Activated CD4-positive, alpha-beta T cell treated with anti-CD3 and anti-CD28 coated beads, Interleukin-2, amount 50 U/mL, for 24 hours (primary cell): ENCODE results near the gene SLC1A1.

Source experiments
- DNase-seq, 2 donors: peaks; one replicate each; pipeline ENCODE4 v3.0.0-alpha.2; 2020; ENCODE audit warnings: low read depth in 1 of 2, low spot score in 1 of 2

SLC1A1 gene

DNA sequence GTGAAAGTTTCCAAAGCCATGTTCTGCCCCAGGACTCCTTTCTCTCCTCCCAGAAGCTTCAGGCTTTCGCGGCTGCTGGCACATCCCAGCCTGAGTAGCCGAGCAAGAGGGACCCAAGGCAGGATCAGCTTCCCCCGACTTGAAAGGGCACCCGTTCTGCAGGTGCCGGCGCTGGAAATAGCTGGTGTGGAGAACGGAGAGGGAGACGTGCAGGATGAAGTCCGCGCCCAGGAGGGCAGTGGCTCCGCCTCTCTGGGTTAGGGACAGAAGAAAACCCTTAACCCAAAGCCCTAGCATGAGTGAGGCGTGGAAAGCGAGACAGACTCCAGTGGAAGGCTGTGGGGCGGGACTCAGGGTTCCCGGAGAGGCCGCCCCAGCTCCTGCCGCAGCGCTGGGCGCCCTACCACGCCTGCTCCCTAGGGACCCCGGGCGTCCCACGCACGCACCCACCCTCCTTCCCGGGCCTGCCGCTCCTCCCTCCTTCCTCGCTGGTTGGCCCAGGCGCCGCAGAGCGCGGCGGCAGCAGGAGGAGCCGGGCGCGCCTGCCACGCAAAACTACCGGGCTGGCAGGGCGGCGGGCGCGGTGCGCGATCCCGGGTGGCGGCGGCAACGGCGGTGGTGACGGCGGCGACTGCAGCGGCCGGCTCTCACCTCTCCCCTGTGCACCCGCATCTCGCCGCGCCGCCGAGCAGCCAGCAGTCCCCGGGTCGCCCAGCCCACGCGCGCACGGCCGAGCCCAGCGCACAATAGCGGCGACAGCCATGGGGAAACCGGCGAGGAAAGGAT, at the start of gene SLC1A1:
TSS of gene SLC1A1 (plus strand) at position 550 of the 786 bp plus-strand sequence. CDS start at position 762, 212 bp downstream.
- no peak for DNase-seq

DNA sequence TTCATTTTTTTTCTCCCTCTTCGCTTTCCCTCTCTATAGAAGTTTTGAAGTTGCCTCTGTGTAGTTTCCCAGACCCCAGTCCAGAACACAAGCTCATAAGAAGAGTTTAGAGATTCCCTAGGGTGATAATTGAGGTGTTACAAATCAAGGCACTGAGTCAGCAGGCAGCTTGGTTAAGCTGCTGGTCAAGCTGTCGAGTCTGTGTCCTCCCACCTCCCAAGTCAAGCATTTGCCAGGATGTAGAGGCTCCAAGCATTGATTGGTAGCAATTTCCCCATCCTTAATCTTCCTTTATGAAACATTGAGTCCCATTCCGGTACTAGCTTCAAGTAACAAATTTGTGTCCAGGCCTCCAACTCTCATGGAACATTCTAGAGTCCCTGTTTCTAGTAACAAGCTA, 47.5 kb upstream of the SLC1A1 start:
- no peak for DNase-seq

DNA sequence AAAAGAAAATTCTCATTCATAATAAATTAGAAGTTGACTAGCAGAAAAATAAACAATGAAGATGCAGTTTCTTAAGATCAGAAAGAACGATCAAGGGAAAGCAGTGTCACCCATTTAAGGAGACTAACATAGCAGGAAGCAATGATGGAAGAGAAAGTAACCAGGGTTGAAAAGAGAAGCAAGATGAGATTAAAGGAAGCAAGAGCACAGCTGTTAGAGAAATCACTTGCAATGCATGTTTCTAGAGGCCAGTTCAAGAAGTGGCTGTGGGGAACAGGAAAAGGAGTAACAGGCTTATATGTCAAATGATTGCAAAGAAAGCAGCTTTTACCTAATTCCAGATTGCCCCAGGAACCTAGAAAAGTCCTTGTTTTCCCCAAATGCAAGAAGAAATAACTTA, 46.8 kb upstream of the SLC1A1 start:
- DNase-seq = no peak

DNA sequence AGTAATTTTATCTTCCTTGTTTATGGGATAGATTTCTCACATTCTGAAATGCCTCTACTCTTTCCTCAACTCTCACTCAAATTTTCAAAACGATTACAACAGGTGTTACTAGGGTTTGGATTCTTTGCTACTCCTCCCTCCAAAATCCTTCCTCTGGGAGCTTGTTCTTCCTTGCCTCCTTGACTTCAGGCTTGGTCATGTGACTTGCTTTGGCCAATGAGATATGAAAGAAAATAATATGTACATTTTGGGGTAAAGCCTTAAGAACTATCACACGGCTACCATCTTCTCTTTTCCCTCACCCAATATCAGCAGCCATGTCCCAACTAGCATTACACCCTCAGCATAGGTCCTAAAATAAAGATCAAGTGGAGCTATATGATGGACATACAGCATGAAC, 28.8 kb upstream of the SLC1A1 start:
- no peak for DNase-seq

DNA sequence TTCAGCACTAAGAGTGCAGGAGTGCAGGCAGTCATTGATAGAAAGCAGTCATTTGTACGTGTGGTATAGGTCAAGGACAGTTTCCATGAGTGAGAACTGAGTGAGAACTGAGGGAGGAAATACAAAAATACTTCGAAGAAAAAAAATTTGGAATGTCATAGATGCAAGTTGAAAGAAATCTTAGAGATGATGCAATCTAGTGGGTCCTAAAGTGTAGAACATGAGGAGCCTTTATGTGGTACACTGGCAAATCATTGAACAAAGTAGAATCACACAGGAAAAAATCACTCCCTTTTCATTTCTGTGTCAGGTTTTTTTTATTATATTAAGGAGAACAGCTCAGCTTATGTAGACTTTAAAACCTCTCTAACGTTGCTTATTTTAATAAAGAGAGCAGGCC, 26.4 kb upstream of the SLC1A1 start:
- DNase-seq = no peak

DNA sequence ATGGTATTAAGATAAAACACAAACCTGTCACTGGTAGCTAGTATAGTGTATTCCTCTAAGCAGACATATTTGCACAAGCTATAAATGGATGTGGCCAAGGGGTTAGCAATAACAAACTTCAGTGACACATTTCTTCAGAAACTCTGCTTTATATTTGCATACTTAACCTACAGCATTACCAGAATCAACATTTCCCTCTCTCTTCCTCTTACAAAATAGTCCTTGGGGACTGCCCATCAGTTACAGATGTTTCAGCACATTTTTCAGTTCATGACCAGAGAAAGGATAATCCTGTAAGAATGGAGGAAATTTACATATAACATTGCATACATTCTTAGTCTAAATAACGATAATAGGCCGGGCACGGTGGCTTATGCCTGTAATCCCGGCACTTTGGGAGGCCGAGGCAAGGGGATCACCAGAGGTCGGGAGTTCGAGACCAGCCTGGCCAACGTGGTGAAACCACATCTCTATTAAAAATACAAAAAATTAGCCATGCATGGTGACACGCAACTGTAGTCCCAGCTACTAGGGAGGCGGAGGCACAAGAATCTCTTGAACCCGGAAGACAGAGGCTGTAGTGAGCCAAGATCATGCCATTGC, 25.3 kb upstream of the SLC1A1 start:
- no peak for DNase-seq

DNA sequence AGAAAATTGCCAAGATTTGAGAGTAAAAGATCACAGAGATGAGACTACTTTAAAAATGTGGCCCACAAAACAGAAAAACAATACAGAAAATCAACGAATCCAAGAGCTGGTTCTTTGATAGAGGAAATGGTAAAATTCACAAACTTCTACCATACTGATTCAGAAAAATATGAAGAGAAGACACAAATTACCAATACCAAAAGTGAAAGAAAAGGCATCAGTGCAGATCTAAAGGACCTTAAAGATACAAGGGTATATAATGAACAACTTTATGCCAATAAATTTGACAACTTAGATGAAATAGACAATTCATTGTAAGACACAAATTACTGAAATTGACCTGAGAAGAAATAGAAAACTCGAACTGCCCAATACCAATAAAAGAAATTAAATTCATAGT, 24.4 kb upstream of the SLC1A1 start:
- DNase-seq = no peak

DNA sequence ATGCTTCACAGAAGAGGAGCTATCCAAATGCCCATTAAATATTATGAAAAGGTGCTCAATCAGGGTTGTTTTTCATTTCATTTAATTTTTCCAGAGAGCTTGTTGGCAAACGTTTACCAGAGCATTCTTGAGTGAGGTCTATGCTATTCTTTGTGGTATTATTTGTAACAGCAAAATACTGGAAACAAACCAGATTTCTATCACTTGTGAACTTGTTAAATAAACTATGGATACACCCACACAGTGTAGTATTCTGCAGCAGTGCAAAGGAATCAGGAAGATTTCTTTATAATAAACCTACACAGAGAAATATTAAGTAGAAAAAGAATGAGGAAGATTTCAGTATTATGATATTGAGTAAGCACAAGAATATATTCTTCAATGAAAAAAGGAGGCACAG, 15.0 kb upstream of the SLC1A1 start:
- no peak for DNase-seq

DNA sequence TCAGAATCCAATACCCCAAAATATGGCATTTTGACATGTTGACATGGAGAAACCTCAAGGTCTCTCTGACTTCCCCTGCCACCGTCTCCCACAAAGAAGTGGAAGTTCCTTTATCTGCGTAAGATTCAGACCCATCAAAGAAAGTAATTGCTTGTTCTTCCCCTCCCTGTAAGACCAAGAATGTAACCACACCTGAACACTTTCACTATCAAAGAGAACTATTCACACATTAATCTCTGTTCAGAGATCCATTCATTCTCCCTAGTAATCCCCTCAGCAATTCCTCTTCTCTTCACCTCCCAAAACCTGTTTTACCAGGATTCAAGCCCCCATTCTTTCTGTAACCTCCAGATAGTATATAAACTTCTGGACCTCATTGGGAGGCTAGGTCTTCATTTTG, 4.1 kb upstream of the SLC1A1 start:
- DNase-seq = no peak

DNA sequence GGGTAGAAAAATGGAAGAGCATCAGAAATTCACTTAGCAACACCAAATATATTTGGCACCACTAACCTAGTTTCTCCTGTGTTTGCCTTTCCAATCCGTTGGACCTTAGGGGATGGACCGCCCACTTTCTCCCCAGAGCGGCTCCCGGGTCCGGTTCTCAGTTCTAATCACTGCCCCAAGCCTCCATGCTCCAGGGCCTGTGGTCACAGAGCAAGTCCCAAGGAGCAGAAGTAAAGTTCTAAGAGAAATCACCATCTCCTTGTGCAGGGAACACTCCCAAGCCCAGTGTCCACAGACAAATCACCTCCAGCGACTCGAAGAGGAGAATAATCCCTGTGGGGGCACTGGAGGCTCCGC, 728 bp upstream of the SLC1A1 start:
- no peak for DNase-seq

DNA sequence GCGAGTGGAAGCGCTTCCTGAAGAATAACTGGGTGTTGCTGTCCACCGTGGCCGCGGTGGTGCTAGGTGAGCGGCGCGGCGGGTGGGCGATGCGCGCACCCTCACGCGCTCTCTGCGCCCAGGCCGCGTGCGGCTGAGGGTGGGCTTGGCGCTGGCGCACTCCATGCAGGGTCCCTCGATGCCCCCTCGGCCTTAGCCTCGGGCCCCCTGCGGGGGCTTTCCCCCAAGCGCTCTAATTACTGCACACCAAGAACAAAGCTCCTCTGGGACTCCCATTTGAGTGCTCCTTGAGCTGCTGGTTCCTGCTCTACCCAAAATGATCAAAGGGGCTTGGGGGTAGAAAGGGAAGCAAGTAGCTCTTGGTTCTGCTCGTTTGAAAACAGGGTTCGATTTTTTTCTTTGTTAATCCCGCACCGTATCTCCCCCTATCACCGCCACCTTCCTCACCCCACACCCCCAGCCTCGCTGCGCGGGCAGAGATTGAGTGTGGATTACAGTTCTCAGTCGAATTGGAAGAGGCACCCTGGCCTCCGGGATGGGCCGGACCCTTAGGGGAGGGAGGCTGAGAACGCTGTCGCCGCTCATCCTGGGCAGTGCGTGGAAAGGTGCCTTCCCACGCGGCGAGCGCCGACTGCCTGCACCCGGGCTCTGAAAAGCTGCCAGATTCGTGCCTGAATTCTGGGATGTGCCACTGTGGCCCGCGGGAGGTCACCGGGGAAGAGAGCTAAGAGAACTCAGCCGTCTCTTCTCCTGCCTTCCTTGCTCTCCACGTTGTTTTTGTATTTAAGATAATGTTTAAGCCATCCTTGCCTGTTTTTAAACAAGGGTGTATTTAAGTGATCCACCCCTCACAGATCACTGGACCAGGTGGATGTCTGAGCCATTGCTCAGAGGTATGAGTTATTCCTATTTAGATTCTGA, 697 bp downstream of the SLC1A1 start:
- DNase-seq = no peak

DNA sequence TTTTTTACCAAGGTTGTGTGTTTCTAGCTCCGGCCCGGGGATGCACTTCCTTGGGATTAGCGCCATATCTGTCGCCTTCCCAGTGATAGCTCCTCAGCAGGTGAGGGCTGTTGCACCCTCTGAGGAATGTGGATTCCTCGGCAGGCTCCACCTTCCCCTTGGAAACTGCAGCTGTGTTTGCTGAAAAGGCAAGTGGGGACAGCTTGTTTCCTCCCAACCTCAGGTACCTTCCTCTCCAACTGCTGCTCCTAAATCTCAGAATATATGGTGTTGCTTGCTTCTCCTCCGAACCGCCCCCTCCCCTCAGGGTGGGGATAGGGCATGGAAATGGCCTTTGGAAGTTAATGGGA, 1.3 kb downstream of the SLC1A1 start:
- DNase-seq = no peak

DNA sequence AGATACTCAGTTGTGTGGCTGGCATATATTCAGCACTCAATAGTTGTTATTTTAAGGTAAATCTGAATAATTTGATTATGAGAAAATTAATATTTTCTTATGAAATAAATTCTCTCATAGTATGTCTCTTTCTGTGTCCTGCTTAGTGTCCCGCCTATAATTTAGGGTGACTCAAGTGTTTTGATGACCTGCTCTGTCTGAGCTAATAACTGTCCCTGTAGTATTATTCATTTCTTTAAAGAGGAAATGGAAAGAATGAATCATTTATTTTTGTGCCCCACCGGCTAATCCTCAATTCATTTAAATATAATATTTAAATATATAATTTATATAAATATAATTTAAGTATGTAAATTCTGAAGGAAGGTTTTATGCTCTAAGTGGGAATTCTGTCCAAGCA, 4.1 kb downstream of the SLC1A1 start:
- no peak for DNase-seq

DNA sequence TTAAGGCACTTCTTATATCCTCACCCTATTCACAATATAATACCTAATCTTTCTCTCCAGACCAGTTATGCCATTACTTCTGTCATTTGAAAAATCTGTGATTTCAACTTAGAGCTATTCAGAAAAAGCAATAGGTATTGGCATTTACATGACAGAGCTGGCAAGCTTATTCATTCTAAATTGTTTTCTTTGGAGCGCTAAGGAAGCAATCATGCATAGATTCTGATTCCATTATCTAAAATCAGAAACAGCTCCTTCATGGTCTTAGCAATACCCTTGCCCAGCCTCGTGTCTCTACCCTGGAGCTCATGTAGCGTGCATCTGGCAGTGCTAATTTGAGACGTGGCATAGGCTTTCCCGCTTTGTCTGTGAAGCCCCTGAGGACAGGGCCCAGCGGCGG, 4.5 kb downstream of the SLC1A1 start:
- no peak for DNase-seq

DNA sequence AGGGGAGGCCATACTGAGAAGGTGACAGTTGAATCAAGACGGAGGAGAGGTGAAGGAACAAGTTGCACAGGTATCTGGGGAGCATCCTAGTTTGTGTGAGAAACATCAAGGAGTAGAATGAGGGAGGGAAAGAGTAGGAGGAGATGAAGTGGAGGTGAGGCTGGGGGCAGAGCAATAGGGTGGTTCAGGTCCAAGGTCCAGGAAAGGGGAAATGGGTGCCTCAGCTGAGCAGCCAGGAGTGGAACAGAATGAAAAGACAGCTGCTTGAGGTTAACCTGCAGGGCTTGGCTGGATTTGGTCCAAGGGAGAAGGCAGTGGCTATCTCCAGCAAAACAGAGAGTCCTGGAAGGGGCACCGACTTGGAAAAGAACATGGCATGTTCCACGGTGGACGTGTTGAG, 5.3 kb downstream of the SLC1A1 start:
- no peak for DNase-seq

DNA sequence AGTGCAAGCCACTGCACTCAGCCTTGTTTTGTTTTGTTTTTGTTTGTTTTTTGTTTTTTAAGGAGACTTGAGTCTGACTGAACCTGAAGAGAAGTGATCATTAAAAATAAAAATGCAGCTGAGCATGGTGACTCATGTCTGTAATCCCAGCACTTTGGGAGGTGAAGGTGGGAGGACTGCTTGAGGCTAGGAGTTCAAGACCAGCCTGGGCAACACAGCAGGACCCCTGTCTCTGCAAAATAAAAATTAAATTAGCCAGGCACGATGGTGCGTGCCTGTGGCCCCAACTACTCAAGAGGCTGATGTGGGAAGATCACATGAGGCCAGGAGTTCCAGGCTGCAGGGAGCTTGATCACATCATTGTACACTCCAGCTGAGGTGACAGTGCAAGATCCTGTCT, 6.2 kb downstream of the SLC1A1 start:
- DNase-seq = no peak

DNA sequence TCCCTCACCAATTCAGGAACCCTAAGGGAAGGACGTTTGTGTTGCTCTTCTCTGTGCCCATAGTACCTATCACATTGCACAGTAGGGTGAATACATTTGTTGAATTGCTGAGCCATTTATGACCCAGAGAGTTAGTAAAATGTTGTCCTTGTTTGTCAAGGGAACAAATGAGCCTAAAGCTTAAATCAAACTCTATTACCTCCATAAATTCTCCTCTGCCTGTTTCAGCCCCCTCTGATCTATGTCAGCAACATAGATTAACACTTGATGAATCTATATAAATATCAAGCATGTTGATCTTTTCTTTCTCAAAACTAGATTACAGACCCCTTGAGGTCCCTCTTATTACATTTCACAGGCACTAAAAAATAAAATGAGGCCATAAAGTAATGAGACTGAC, 7.1 kb downstream of the SLC1A1 start:
- DNase-seq = no peak

DNA sequence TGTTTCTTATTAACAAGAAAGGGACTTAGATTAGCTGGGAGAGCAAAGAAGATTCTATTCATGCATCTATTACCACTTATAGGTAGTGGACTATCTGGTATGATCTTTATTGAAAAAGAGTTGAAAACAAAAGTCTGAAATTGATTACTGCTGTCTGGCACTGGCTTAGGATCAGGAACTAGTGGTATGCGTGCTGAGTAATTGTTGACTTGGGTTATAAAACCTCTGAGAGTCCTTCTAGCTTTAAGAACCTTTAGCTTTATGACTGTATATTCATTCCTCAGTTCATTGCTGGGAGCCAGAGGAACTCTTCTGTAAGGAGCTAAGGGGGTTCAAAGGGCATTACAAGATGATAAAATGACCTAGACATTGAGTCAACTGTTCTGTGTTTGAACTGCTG, 7.6 kb downstream of the SLC1A1 start:
- no peak for DNase-seq

DNA sequence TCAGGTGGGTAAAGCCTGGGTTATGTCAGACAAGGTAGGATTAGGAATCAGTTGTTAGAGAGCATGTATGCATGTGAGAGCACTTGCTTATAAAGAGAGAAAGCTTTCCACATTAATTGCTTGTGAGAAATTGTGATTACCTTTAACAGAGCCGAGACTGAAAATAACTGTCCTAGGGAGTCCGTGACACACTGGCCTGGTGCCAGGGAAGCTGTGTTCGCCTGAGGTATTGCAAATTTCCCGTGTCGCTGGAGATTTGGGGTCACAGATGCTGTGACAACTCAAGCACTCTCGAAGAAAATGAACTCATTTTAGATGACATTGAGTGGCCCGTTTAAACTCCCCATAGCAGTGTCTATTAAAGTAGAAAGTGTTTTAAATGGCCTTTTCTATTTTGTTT, 9.6 kb downstream of the SLC1A1 start:
- no peak for DNase-seq

DNA sequence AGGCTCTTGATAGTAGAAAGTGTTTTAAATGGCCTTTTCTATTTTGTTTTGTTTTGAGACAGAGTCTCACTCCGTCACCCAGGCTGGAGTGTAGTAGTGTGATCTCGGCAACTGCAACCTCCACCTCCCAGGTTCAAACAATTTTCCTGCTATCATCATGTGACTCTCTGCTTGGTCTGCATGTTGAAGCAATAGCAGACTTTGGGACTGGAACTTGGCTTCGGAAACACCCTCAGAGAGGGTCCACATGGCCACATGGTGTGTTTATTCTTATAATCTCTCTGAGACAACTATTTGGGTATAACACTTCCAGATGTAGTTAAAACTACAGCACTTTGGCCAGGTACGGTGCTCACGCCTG, 10.9 kb downstream of the SLC1A1 start:
- no peak for DNase-seq

DNA sequence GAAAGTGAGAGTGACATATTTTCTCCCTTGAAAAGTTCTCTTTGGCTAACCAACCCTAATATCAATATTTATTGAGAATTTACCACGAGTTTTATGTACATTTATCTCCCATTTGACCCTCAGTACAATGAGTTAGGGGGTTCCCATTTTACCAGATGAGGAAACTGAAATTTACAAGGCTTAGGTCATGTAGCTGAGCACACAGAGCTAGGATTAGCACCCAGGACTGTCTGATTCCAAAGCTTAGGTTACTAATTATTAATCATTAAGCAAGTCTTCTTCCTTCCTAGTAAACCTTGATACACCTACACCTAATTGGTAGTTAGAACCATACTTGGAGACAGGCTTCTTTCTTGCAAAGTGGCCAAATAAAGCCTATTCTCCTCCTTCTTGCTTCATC, 12.2 kb downstream of the SLC1A1 start:
- DNase-seq = no peak

DNA sequence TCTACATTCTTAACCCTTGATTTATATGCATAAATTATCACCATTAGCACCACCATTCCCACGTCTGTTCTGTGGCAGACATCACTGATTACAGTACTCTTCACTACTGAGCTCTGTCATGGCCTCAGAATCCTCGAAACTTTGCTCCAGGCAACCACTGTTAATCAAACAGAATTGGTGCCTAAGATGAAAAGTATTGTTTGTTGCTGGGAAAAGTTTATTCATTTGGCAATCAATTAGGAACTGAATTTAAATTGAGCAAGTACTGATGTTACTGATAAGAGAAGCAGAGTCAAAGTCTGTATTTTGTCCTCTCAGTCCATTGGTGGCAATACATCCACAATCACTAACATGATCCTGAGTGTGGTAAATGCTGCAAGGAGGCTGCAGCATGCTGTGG, 12.8 kb downstream of the SLC1A1 start:
- DNase-seq = no peak
